GM23338 (cell line): ENCODE data around the gene OR52K1.

Experiments used
- CREB1 ChIP-seq: fragments of 250-450 bp; sonication (Bioruptor Pico); IDR thresholded peaks from 2 replicates; pipeline ENCODE4 v1.5.0; 2020; ENCODE audit warnings: low read depth, mild to moderate bottlenecking, moderate library complexity
- CTCF ChIP-seq, 2 experiments: fragments of 200-600 bp in 1 of 2; sonication (generic) in 1 of 2; conservative IDR thresholded peaks; 2 replicates each; pipeline versions ENCODE4 v1.5.1 to v1.6.1; 2016 to 2017; ENCODE audit warnings: antibody characterized with exemption in 2 of 2, low read depth in 2 of 2, mild to moderate bottlenecking in 2 of 2, moderate library complexity in 1 of 2
- ETS1 ChIP-seq: IDR thresholded peaks from 2 replicates; pipeline ENCODE4 v1.6.1; 2016; ENCODE audit warnings: antibody characterized with exemption
- EZH2 ChIP-seq: fragments of 200-600 bp; sonication (generic); IDR thresholded peaks from one replicate; pipeline ENCODE4 v1.8.0; 2017; ENCODE audit warnings: antibody characterized with exemption, mild to moderate bottlenecking, low read depth; ENCODE audit not compliant: unreplicated experiment
- EZH2phosphoT487 ChIP-seq: fragments of 200-600 bp; sonication (generic); IDR thresholded peaks from one replicate; pipeline ENCODE4 v1.8.1; 2018; ENCODE audit warnings: antibody characterized with exemption; ENCODE audit not compliant: unreplicated experiment
- NANOG ChIP-seq: IDR thresholded peaks from 2 replicates; pipeline ENCODE4 v1.6.1; 2016; ENCODE audit warnings: antibody characterized with exemption, borderline replicate concordance
- POLR2AphosphoS5 ChIP-seq: IDR thresholded peaks from 2 replicates; pipeline ENCODE4 v1.6.1; 2016; ENCODE audit warnings: antibody characterized with exemption, low read depth
- REST ChIP-seq: IDR thresholded peaks from one replicate; pipeline ENCODE4 v1.6.1; 2018; ENCODE audit warnings: antibody characterized with exemption; ENCODE audit not compliant: unreplicated experiment
- STAT1 ChIP-seq: IDR thresholded peaks from one replicate; pipeline ENCODE4 v1.6.1; 2016; ENCODE audit warnings: antibody characterized with exemption; ENCODE audit not compliant: unreplicated experiment

GRCh38 chr11:4479644-4480043, 2.8 kb upstream of the OR52K1 start:
- TF ChIP-seq EZH2 (no peak), CTCF (conservative IDR thresholded peaks at IDR 0.05; ENCODE audit: low read depth in 2 of 2) (no peak), REST (no peak), POLR2AphosphoS5 (no peak), CREB1 (CRISPR knock-in tag) (no peak), NANOG (no peak), ETS1 (no peak), EZH2phosphoT487 (no peak), STAT1 (no peak)
